GM20000 (cell line): ENCODE data around the gene PNKP.

Experiments
- DNase-seq: peaks from one replicate; pipeline ENCODE4 v3.0.0; 2012; ENCODE audit warnings: low spot score
- TF ChIP-seq, protein P1 (sequence below): IDR thresholded peaks from 2 replicates; pipeline ENCODE4 v1.5.1; 2012; ENCODE audit warnings: mild to moderate bottlenecking, control low read depth; ENCODE audit errors: extremely low read depth, missing control alignments

The PNKP gene

DNA sequence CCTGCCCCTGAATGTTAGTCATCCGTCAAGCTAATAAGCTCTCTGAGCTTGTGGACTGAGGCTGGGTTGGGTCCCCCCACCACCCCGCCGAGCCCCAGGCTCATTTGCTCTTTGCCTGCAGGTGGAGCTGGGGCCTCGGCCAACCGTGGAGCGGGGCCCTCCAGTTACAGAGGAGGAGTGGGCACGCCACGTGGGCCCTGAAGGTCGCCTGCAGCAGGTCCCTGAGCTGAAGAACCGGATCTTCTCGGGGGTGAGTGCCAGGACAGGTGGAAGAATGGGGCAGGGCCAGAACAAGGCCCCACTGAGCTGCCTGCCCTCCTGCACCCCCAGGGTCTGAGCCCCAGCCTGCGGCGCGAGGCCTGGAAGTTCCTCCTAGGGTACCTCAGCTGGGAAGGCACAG, 15.3 kb upstream of the PNKP start:
- DNase-seq: no peak
- TF ChIP-seq, protein P1, sequence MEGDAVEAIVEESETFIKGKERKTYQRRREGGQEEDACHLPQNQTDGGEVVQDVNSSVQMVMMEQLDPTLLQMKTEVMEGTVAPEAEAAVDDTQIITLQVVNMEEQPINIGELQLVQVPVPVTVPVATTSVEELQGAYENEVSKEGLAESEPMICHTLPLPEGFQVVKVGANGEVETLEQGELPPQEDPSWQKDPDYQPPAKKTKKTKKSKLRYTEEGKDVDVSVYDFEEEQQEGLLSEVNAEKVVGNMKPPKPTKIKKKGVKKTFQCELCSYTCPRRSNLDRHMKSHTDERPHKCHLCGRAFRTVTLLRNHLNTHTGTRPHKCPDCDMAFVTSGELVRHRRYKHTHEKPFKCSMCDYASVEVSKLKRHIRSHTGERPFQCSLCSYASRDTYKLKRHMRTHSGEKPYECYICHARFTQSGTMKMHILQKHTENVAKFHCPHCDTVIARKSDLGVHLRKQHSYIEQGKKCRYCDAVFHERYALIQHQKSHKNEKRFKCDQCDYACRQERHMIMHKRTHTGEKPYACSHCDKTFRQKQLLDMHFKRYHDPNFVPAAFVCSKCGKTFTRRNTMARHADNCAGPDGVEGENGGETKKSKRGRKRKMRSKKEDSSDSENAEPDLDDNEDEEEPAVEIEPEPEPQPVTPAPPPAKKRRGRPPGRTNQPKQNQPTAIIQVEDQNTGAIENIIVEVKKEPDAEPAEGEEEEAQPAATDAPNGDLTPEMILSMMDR: no peak

DNA sequence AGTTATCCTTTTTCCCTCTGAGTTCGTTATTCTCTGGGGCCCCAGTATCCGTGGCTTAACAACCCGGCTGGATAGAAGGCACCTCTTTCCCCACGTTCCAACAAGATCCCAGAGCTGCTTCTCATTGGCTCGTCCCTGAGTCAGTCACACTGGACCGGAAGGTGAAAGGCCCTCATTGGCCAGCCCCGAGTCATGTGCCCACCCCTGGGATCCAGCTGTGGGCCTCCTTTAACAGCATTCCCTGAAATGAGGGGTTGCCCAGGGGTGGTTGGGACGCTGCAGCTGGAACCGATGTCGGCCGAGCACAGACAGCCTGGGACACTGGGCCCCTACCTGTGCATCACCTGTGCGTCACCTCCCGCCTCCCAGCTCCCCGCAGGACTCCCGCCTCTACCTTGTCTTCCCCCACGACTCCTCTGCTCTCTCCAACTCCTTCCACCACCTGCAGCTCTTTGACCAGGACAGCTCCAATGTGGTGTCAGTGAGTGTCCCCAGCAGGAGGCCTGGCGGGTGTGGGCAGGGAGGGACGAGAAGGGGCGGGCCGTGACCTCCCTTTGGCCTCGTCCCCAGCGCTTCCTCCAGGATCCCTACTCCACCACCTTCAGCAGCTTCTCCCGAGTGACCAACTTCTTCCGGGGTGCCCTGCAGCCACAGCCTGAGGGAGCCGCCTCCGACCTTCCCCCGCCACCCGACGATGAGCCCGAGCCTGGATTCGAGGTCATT, 14.5 kb upstream of the PNKP start:
- no peak for DNase-seq
- TF ChIP-seq, protein P1: no peak

DNA sequence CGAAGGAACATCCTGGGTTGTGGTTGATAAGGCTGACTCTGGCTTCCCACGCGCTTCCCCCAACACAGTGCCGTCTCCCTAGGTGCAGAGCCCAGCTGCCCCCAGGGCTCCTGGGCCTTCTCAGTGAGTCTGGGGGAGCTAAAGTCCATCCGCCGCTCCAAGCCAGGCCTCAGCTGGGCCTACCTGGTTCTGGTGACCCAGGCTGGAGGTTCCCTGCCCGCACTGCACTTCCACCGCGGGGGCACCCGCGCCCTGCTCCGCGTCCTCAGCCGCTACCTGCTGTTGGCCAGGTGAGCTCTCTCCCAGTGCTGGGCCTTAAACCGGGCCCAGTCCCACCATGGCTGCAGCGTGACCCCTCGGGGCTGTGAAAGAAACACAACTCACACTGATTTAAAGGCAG, 13.8 kb upstream of the PNKP start:
- TF ChIP-seq, protein P1: no peak
- DNase-seq: no peak

DNA sequence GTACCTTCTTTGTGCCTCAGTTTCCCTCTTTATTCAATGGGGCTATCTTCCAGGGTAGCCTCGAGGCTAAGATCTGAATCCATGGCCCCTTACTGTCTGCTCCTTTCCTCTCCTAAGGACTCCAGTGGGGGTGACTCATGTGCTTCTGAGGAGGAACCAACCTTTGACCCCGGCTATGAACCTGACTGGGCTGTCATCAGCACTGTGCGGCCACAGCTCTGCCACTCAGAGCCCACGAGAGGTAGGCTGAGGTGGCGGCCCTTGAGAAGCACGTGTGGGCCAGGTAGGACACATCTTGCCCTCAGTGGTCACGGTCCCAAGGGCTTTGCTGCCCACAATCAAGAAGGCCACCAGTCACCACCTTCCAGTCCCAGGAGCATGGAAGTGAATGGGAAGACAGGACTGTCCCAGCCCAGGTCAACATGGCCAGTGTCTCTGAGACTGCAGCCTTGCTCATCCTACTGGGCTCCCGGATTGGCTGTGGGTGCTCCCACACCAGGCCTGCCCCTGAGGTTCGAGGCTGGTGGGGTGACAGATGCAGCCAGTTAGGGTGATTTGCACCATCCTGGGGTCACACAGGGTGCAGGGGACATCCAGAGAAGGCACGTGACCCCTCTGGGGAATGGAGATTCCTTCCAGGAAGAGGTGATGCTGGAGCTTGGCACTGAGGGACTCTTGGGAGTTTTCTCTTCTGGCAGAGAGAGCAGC, 12.9 kb upstream of the PNKP start:
- TF ChIP-seq, protein P1: no peak
- no peak for DNase-seq

DNA sequence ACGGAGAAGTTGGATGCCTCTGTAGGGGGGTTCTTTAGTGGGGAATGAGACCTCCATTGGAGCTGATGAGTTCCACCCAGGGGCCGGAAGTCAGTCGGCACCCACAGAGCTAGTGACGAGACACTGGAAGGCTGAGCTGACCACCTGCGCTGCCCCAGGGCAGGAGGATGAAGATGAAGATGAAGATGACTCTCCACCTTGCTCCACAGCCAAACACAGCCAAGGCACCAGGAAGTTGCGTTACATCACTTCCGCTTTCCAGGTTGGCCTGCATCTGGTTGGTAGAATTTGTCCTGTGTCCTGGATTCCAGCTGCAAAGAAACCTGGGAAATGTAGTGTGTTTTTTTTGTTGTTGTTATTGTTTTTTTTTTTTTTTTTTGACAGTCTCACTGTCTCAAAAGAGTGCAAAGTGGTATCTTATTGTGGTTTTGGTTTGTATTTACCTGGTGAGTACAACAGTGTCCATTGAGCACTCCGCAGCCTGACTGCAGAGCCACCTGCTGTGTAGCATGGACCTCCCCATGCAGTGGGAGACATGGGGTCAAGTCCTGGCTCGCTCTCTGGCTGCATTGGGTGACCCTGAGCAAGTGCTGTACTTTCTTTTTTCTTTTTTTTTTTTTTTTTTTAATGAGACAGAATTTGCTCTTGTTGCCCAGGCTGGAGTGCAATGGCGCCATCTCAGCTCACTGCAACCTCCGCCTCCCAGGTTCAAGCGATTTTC, 12.0 kb upstream of the PNKP start:
- TF ChIP-seq, protein P1: no peak
- no peak for DNase-seq

DNA sequence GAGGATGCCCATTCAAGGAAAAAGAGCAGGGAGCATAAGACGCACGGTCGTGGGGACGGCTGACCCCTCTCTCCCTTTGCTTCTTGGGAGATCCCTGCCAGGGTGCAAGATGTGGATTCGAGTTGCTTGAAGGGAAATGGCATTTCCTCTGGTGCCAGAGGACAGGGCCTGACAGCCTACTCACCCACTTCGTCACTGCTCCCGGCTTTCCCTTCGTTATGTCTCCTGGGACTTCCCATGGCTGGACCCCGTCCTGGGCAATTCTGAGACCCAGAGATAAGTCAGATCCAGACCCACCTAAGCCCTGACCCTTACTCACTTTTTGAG, 11.3 kb upstream of the PNKP start:
- no peak for DNase-seq
- TF ChIP-seq, protein P1: no peak
